ENCODE measurements around the gene PPP2R5E. TPM values are rescaled to one million over a fixed set of nuclear protein-coding genes. Genes with fewer than 3 reads are reported as not detected.

Gene PPP2R5E
- total RNA-seq, 1 donor from 2014 or later, result 36.9 TPM

- intact Hi-C loops (cut with micrococcal nuclease), result no loop called here
- ATAC-seq, result no peak
- no peak for DNase-seq
Measured at GRCh38 chr14:63342371-63342770, 200.8 kb downstream of the PPP2R5E start.

GRCh38 chr14:63328787-63329737, 214.1 kb downstream of the PPP2R5E start:
- ATAC-seq (no peak), DNase-seq (no peak)
- intact Hi-C loops (cut with micrococcal nuclease), result no loop called here

- no peak for ATAC-seq
- intact Hi-C loops (cut with micrococcal nuclease), result no loop called here
- no peak for DNase-seq
Measured at GRCh38 chr14:63326840-63327239, 216.3 kb downstream of the PPP2R5E start.

- no peak for ATAC-seq
- DNase-seq, result no peak
- intact Hi-C loops (cut with micrococcal nuclease), result no loop called here
Measured at GRCh38 chr14:63322897-63323573, 220.1 kb downstream of the PPP2R5E start.

GRCh38 chr14:63322472-63322871, 220.7 kb downstream of the PPP2R5E start:
- intact Hi-C loops (cut with micrococcal nuclease), result no loop called here
- ATAC-seq, result no peak
- no peak for DNase-seq

Other genes starting within 250 kb of the PPP2R5E start
- gene GPHB5, start 224.4 kb downstream of the PPP2R5E start, total RNA-seq, result not detected
- 6.5 TPM for gene WDR89, start 98.5 kb upstream of the PPP2R5E start, total RNA-seq
- 4.4 TPM for gene SGPP1, start 184.7 kb upstream of the PPP2R5E start, total RNA-seq

Data from left ventricle myocardium superior (tissue), 1 donor.